Right lobe of liver (tissue), 4 donors: ENCODE data around the gene TSR3.

ENCODE experiments used
- POLR2A ChIP-seq: fragments of 450-650 bp; IDR thresholded peaks from one replicate; pipeline ENCODE4 v1.6.1; 2017; ENCODE audit warnings: antibody characterized with exemption, mild to moderate bottlenecking
- TF ChIP-seq, protein P1 (sequence below), 4 donors: fragments of 200-600 bp in 3 of 4; fragments of 450-650 bp in 1 of 4; IDR thresholded peaks; one replicate each; pipeline versions ENCODE4 v1.5.1 to v1.8.0; 2016 to 2022; ENCODE audit warnings: antibody characterized with exemption in 4 of 4, mild to moderate bottlenecking in 2 of 4
- donor health status: DM: no; HTN: no; CAD: no.
- donor health status: DM: no; HTN: no; CAD: no.
- donor health status: DM: no; HTN: yes; CAD: no.

DNA sequence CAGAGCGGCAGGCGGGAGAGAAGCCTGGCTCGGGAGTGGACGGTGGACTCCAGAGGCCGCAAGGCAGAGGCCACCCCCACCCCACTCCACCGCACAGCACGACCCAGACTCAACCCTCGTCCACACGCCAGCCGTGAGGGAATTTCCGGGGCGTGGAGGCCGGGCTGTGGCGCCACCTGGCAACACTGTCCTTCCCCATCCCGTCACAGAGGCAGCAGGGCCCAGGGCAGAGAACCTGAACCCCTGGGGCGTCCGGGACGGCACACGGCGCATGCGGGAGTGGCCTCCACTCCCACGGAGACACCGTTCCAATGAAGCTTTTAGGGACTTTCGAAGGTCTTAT lies 23.6 kb upstream of the TSR3 start:
- TF ChIP-seq, protein P1, sequence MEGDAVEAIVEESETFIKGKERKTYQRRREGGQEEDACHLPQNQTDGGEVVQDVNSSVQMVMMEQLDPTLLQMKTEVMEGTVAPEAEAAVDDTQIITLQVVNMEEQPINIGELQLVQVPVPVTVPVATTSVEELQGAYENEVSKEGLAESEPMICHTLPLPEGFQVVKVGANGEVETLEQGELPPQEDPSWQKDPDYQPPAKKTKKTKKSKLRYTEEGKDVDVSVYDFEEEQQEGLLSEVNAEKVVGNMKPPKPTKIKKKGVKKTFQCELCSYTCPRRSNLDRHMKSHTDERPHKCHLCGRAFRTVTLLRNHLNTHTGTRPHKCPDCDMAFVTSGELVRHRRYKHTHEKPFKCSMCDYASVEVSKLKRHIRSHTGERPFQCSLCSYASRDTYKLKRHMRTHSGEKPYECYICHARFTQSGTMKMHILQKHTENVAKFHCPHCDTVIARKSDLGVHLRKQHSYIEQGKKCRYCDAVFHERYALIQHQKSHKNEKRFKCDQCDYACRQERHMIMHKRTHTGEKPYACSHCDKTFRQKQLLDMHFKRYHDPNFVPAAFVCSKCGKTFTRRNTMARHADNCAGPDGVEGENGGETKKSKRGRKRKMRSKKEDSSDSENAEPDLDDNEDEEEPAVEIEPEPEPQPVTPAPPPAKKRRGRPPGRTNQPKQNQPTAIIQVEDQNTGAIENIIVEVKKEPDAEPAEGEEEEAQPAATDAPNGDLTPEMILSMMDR (IDR thresholded peaks at IDR 0.05), result no peak
- no peak for TF ChIP-seq POLR2A
